Hematopoietic multipotent progenitor cell treated with erythropoietin and hydrocortisone succinate and interleukin-3 and kit ligand, for 17 days (in vitro differentiated cells): ENCODE data around the gene TBC1D10A.
A peak's percentile ranks its signal among the peaks of the same experiment; 100 is the strongest.

Experiments used
- DNase-seq: peaks from one replicate; pipeline ENCODE4 v3.0.0-alpha.2; 2015; ENCODE audit warnings: low spot score

Gene TBC1D10A

DNA sequence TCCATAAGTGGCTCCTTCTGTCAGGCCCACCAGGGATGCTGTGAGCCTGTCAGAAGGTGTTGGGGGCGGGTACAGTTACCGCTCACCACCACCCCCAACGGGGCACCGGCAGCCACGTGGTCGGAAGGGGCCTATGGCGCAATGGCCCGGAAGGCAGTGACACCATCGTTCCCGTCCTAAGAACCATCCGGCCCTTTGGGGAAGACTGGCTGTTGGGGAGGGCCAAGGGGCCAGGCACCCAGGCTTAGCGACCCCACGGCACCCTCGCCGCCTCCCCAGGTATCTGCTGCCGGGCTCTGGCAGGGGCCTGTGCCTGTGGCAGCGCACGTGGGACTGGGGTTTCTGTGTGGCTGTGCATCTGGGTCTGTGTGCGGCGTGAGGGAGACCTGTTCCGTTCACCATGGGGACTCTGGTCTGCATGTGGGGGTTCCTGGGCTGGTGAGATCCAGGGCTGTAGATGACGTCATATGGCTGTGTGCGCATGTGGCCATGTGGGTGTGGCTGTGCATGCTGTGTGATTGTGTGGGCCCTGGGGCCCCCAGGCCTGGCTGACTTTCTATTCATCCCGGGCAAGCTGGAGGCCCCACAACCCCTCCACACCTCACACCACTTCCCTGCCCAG is 60.8 kb downstream of the TBC1D10A start:
- DNase-seq = peak; percentile 79

- DNase-seq = no peak
Observed at GRCh38 chr22:30265131-30265720, 61.5 kb downstream of the TBC1D10A start.

GRCh38 chr22:30263883-30264282 is 62.9 kb downstream of the TBC1D10A start:
- DNase-seq = no peak

GRCh38 chr22:30262917-30263741 is 63.6 kb downstream of the TBC1D10A start:
- DNase-seq = peak; percentile 83

DNA sequence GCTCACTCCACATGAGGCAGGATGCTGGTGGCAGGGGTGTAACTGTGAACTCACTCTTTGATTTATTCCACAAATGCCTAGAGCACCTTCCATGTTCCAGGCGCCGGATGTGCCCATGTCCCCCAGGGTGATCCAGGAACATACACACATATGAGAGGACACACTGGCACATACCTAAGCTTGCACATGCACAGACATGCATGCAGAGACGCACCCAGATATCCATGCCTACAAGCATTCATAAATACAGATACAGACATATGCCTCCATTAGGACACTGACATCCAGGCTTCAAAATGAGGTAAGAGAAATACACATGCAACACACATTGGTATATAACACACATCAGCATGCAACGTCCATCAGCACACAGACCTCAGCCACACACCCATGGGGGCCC is 64.6 kb downstream of the TBC1D10A start:
- DNase-seq = no peak

GRCh38 chr22:30261134-30261533 is 65.6 kb downstream of the TBC1D10A start:
- no peak for DNase-seq

DNA sequence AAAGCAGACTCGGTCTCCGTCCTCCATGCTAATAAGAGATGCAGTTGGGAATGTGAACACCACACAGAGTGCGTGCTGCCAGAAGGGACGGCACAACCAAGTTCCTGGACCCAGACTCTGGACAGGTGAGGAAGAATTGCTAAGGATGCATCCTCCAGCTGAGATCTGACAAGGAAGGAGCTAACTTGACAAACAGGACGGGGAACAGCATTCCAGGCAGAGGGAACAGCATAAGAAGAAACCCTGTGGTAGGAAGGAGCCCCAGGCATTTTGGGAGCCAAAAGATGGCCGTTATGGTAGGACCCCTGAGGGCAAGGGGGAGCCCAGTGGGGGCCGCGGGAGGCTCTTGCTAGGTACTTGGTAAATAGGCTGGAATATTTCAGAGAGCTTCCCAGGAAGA is 66.1 kb downstream of the TBC1D10A start:
- DNase-seq = no peak

GRCh38 chr22:30260276-30260675 is 66.5 kb downstream of the TBC1D10A start:
- no peak for DNase-seq

DNA sequence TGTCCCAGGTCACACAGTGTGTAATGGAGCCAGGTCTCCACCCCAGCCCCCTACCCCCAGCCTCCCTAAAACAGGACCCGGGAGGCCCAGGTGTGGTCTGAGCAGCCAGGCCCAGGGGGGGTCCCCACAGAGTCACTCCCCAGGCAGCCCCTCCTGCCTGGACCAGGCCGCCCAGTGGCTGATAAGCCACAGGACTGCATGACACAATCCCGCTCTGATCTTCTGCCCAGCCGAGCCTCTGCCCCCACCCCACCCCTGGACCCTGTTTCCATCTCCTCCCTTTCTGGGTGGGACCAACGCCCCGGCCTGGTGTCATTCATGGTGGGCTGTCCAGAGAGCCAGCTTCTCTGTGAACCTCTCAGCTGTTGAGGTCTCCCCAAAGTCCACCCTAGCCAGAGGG is 72.4 kb downstream of the TBC1D10A start:
- DNase-seq = no peak

DNA sequence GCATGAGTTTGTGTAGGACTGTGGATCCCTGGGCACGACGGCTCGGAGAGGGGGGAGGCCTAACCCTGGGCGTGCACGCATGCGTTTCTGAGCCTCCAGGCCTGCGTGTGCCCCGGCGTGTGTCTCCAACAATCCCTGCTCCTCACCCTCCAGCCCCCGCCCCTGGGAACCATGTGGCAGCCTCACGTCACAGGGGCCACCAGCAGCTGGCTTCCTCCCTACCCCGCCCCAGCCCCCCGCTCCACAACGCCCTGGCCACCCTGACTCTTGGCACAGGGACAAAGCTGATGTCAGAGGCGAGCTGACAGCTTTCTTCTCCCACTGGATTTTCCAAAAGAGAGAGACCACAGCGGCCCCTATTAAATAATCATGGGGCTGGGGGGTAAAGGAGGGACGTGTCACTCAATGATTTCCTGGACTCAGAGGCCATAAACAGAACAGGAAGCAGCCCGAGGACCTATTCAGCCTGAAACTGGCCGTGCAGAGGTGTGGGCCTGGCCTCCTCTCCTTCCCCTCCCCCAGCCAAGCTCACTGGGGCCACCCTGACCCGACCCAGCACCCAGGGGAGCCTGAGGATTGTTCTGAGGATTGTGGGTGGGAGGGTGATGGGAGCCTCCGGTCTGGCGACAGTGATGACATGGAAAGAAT is 73.4 kb downstream of the TBC1D10A start:
- no peak for DNase-seq

- DNase-seq = no peak
Observed at GRCh38 chr22:30252411-30253204, 74.1 kb downstream of the TBC1D10A start.

GRCh38 chr22:30251711-30252110 is 75.0 kb downstream of the TBC1D10A start:
- no peak for DNase-seq

- no peak for DNase-seq
Observed at GRCh38 chr22:30250661-30251267, 76.0 kb downstream of the TBC1D10A start.

- no peak for DNase-seq
Observed at GRCh38 chr22:30250039-30250565, 76.6 kb downstream of the TBC1D10A start.

GRCh38 chr22:30249049-30250038 is 77.4 kb downstream of the TBC1D10A start:
- DNase-seq = no peak

DNA sequence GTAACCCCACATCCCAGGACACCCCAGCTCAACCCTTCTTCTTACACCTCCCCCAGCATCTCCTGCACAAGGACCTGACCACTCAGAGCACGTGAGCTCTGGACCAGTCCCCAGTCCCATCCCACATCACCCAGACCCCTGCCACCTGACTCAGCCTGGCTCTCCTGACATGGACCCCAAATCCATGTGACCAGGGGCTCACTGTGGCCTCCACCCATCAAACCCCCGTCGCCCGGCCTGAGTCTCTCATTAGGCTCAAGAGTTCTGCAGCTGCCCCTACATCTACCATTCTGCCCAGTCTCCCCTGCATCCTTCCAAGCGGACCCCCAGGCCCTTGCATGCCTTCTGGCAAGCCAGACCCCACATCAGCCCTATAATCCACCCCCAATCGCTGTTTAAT is 78.3 kb downstream of the TBC1D10A start:
- DNase-seq = no peak

- DNase-seq = no peak
Observed at GRCh38 chr22:30247974-30248373, 78.8 kb downstream of the TBC1D10A start.

DNA sequence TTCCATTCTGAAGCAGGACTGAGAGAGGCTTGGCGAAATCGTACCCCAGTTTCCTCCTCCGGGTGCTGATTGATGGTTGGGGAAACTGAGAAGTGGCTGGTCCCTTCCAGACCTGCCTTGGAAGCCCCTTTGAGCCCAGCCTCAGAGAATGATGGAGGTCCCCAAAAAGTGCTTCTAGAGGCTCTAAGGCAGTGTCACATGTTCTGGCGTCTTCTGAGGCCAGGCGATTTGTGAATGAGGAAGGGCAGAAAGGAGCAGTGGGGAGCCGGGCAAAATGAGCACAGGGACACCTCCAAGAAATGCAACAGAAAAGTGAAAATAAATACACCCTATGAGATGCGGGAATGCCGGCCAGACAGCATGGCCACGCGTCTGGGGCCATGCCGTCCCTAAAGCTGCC is 79.2 kb downstream of the TBC1D10A start:
- no peak for DNase-seq

GRCh38 chr22:30246814-30247376 is 79.8 kb downstream of the TBC1D10A start:
- DNase-seq = no peak
